ENCODE measurements around the gene BMPR2.
"Not testable (repeated sequence)": the region's sequence is repeated elsewhere in the genome, so short reads cannot be mapped to it uniquely, and the experiment has no call there.

Gene BMPR2

GRCh38 chr2:202449344-202449743, 73.2 kb downstream of the BMPR2 start:
- DNase-seq (ENCODE audit: low read depth, low spot score): no peak

GRCh38 chr2:202450785-202451184, 74.7 kb downstream of the BMPR2 start:
- no peak for DNase-seq (ENCODE audit: low read depth, low spot score)

- DNase-seq (ENCODE audit: low read depth, low spot score): no peak
Measured at GRCh38 chr2:202452744-202453143, 76.6 kb downstream of the BMPR2 start.

- DNase-seq (ENCODE audit: low read depth, low spot score): no peak
Measured at GRCh38 chr2:202454536-202454935, 78.4 kb downstream of the BMPR2 start.

- DNase-seq (ENCODE audit: low read depth, low spot score): no peak
Measured at GRCh38 chr2:202455114-202455513, 79.0 kb downstream of the BMPR2 start.

GRCh38 chr2:202460119-202460518, 84.0 kb downstream of the BMPR2 start:
- DNase-seq (ENCODE audit: low read depth, low spot score): no peak

GRCh38 chr2:202479090-202479489, 103.0 kb downstream of the BMPR2 start:
- no peak for DNase-seq (ENCODE audit: low read depth, low spot score)

- DNase-seq (ENCODE audit: low read depth, low spot score): no peak
Measured at GRCh38 chr2:202479610-202480009, 103.5 kb downstream of the BMPR2 start.

- DNase-seq (ENCODE audit: low read depth, low spot score): no peak
Measured at GRCh38 chr2:202486351-202486750, 110.2 kb downstream of the BMPR2 start.

GRCh38 chr2:202488671-202489070, 112.5 kb downstream of the BMPR2 start:
- DNase-seq (ENCODE audit: low read depth, low spot score): no peak

- no peak for DNase-seq (ENCODE audit: low read depth, low spot score)
Measured at GRCh38 chr2:202490479-202490878, 114.4 kb downstream of the BMPR2 start.

GRCh38 chr2:202491514-202491913, 115.4 kb downstream of the BMPR2 start:
- DNase-seq (ENCODE audit: low read depth, low spot score): no peak

GRCh38 chr2:202494300-202495229, 118.4 kb downstream of the BMPR2 start:
- no peak for DNase-seq (ENCODE audit: low read depth, low spot score)

GRCh38 chr2:202495230-202495604, 119.1 kb downstream of the BMPR2 start:
- DNase-seq (ENCODE audit: low read depth, low spot score): no peak

GRCh38 chr2:202496835-202497472, 120.8 kb downstream of the BMPR2 start:
- not testable (repeated sequence) for DNase-seq (ENCODE audit: low read depth, low spot score)

- DNase-seq (ENCODE audit: low read depth, low spot score): not testable (repeated sequence)
Measured at GRCh38 chr2:202497473-202497866, 121.3 kb downstream of the BMPR2 start.

- DNase-seq (ENCODE audit: low read depth, low spot score): not testable (repeated sequence)
Measured at GRCh38 chr2:202499841-202500240, 123.7 kb downstream of the BMPR2 start.

- not testable (repeated sequence) for DNase-seq (ENCODE audit: low read depth, low spot score)
Measured at GRCh38 chr2:202503276-202503675, 127.1 kb downstream of the BMPR2 start.

- no peak for DNase-seq (ENCODE audit: low read depth, low spot score)
Measured at GRCh38 chr2:202508686-202509085, 132.6 kb downstream of the BMPR2 start.

- DNase-seq (ENCODE audit: low read depth, low spot score): no peak
Measured at GRCh38 chr2:202510911-202511310, 134.8 kb downstream of the BMPR2 start.

GRCh38 chr2:202512176-202512575, 136.0 kb downstream of the BMPR2 start:
- no peak for DNase-seq (ENCODE audit: low read depth, low spot score)

GRCh38 chr2:202514732-202515131, 138.6 kb downstream of the BMPR2 start:
- DNase-seq (ENCODE audit: low read depth, low spot score): no peak

GRCh38 chr2:202519453-202519852, 143.3 kb downstream of the BMPR2 start:
- DNase-seq (ENCODE audit: low read depth, low spot score): no peak
